ENCODE results near the gene RBM39.
"Not testable (repeated sequence)": the region's sequence is repeated elsewhere in the genome, so short reads cannot be mapped to it uniquely, and the experiment has no call there.

The RBM39 gene

GRCh38 chr20:35750611-35751010 is 8.6 kb upstream of the RBM39 start:
- no peak for DNase-seq (ENCODE audit: low spot score)

- not testable (repeated sequence) for DNase-seq (ENCODE audit: low spot score)
Measured at GRCh38 chr20:35744492-35744841, 2.4 kb upstream of the RBM39 start.

GRCh38 chr20:35743693-35744491 is 1.8 kb upstream of the RBM39 start:
- no peak for DNase-seq (ENCODE audit: low spot score)

GRCh38 chr20:35742741-35743523 is 872 bp upstream of the RBM39 start:
- DNase-seq (ENCODE audit: low spot score): no peak

- DNase-seq (ENCODE audit: low spot score): no peak
Measured at GRCh38 chr20:35739294-35740163, 2.5 kb downstream of the RBM39 start.

- DNase-seq (ENCODE audit: low spot score): no peak
Measured at GRCh38 chr20:35738410-35739179, 3.5 kb downstream of the RBM39 start.

GRCh38 chr20:35737865-35738333 is 4.2 kb downstream of the RBM39 start:
- no peak for DNase-seq (ENCODE audit: low spot score)

GRCh38 chr20:35735826-35736470 is 6.1 kb downstream of the RBM39 start:
- DNase-seq (ENCODE audit: low spot score): no peak

GRCh38 chr20:35734777-35735649 is 7.0 kb downstream of the RBM39 start:
- DNase-seq (ENCODE audit: low spot score): no peak

GRCh38 chr20:35734374-35734773 is 7.7 kb downstream of the RBM39 start:
- DNase-seq (ENCODE audit: low spot score): no peak

- no peak for DNase-seq (ENCODE audit: low spot score)
Measured at GRCh38 chr20:35732644-35732982, 9.4 kb downstream of the RBM39 start.

- DNase-seq (ENCODE audit: low spot score): no peak
Measured at GRCh38 chr20:35731862-35732643, 10.0 kb downstream of the RBM39 start.

- no peak for DNase-seq (ENCODE audit: low spot score)
Measured at GRCh38 chr20:35731469-35731788, 10.6 kb downstream of the RBM39 start.

- DNase-seq (ENCODE audit: low spot score): no peak
Measured at GRCh38 chr20:35730583-35731468, 11.2 kb downstream of the RBM39 start.

GRCh38 chr20:35729836-35730582 is 12.1 kb downstream of the RBM39 start:
- no peak for DNase-seq (ENCODE audit: low spot score)

- no peak for DNase-seq (ENCODE audit: low spot score)
Measured at GRCh38 chr20:35729283-35729807, 12.7 kb downstream of the RBM39 start.

Data from D341Med (cell line).